Fibroblast of skin of abdomen (primary cell): ENCODE results near the gene NEUROD1. TPM values are rescaled to one million over a fixed set of nuclear protein-coding genes. Genes with fewer than 3 reads are reported as not detected.
"Not testable (repeated sequence)": the region's sequence is repeated elsewhere in the genome, so short reads cannot be mapped to it uniquely, and the experiment has no call there.

Source experiments
- DNase-seq: peaks from one replicate; pipeline ENCODE4 v3.0.0-alpha.2; 2013
- polyA plus RNA-seq, 2 experiments: library from polyadenylated mRNA; unstranded; fragments of 120-200 nt; gene quantifications; one replicate each; pipeline ENCODE4 v1.2.1, GENCODE V29; 2013; ENCODE audit not compliant: insufficient read length in 2 of 2

Gene NEUROD1
- polyA plus RNA-seq (2013, experiment 1 of 2; ENCODE audit: insufficient read length) = not detected
- not detected for polyA plus RNA-seq (2013, experiment 2 of 2; ENCODE audit: insufficient read length)

DNA sequence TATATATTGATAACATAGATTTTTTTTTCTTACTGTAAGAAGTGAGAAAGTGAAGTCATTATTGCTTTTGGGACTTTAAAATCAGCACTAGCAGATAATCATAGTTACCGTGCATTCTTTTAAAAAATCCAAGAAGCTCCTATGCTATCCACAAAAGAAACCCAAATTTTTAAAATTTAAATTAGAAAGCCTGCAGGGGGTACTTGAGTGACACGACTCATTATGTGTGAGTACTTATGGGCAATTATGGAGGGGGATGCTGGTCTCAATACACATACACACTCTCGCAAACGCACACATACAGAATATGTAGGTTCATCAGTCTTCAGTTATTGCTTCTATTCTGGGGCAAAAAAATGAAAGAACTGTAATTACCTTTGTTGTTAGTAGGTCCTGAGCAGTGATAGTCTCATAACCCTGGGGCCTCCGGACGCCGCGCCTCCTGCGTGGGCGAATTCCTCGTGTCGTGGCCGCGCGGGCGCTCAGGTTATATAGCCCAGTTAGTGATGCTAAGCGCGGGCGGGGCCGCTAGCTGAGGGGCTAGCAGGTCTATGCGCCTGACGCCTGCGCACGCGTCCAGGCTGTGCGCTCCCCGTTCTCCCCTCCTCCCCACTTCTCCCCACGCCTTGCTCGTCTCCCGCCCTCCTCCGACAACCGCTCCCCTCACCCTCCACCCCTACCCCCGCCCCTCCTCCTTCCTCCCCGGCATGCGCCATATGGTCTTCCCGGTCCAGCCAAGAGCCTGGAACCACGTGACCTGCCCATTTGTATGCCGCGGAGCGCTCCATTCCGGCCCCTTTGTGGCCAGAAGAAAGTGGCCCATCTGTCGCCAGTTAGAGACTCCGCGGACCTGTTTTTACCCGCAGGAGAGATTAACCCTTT, at the start of gene NEUROD1:
Gene NEUROD1, minus strand, starts transcription at position 463 of the 882 bp plus-strand sequence. CDS start 1,657 bp downstream, outside the sequence.
- DNase-seq = no peak

DNA sequence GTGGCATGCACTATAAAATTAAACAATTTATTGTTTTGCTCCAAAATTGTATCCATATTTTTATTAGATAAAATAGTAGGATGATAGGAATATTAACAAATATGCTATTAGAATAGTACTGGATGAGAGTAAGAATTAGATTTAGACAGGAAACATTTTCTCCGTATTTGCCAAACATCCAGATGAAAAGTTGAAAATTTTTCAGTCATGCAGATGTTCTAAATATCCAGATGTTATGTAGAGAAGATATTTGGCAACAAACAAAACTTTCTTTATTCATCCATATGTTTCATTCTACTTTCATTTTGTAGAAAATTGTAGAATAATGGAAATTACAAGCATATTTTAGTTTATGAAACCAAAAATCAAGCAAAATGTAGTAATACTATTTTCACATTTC, 45.2 kb upstream of the NEUROD1 start:
- DNase-seq = no peak

DNA sequence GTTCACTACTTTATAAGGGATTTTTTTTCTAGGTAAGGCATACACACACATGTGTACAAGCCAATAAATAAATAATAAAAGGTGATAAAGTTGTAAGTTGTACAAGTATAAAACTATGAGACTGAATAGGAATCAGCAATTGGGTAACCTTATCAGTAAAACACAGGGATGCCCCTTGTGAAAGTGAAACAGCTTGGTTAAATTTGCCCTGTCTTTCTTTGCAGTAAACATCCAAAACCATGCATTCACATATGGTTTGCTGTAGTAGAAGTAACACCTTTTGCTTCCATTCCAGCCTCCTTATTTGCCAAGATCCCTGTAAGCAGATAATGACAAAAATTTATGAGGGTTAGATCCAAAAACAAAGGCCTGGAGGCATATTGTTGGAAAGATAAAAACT, 44.3 kb upstream of the NEUROD1 start:
- no peak for DNase-seq

DNA sequence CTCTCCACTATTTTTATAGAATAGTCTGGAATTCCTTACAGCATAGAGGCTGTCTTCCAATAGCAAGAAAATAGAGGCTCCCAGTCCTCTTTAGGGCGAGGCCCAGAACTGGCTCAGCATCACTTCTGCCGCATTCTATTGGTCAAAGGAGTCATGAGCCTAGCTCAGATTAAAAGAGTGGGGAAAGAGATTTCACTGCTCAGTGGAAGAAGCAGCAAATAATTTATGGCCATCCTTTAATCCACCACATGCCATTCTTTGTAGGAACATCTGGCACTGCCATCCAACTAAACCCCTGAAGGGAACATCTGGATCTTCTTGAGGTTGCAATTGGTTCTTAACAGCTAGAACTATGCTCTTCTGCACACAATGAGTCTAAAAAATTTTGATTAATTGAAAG, 43.4 kb upstream of the NEUROD1 start:
- peak; percentile 10 for DNase-seq

DNA sequence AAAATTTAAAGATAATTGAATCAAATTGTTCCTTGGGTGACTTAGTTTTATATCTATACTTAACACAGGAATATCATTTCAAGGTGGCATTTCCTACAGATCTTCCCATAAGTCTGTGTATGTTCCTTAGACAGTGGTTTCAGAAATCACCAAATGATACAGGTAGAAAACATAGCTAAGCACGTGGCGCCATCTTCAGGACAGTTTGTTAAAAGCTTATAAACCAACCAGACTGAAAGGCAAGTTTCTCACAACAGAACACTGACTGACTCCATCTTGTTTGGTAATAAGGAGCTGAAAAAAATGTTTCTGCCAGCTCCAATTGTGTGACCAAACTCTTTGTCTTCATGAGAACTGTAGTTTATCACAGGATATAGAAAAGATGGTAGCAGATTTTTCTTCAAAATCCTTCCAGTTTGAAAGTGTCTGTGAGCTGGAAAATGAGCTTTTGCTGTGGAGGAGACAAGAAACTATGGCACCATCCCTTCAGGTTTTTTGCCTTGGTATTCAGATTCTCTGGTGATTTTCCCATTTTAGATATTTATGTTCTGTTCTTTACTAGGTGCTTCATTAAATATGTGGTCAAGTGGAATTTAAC, 34.8 kb upstream of the NEUROD1 start:
- DNase-seq = peak; percentile 69

DNA sequence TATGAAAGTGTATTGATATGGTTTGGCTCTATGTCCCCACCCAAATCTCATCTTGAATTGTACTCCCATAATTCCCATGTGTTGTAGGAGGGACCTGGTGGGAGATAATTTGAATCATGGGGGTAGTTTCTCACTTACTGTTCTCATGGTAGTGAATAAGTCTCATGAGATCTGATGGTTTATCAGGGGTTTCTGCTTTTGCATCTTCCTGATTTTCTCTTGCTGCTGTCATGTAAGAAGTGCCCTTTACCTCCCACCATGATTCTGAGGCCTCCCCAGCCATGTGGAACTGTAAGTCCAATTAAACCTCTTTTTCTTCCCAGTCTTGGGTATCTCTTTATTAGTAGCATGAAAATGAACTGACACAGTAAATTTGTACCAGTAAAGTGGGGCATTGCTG, 30.7 kb upstream of the NEUROD1 start:
- DNase-seq = not testable (repeated sequence)

DNA sequence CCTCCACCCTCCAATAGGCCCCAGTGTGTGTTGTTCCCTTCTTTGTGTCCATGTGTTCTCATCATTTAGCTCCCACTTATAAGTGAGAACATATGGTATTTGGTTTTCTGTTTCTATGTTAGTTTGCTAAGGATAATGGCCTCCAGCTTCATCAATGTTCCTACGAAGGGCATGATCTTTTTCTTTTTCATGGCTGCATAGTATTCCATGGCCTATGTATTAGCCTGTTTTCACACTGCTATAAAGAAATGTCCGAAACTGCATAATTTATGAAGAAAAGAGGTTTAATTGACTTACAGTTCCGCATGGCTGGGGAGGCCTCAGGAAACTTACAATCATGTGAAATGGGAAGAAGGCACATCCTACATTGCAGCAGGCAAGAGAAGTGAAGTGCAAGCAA, 22.2 kb upstream of the NEUROD1 start:
- not testable (repeated sequence) for DNase-seq

DNA sequence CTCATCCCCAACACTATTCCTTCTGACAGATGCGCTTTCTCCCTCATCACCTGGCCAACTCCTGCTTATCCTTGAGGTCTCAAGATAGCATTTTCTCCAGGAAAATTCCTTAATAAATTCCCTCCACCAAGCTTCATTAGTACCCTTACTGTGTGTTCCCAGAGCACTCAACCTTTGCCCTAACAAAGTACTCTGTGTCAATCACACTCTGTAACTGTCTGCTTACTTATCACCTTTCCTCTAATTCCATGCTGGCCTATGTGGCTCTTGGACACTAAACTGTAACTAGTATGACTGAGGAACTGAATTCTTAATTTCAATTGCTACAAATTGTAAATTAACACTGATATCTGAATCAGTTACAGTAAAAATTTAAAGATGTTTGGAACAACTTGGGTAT, 17.9 kb upstream of the NEUROD1 start:
- no peak for DNase-seq

DNA sequence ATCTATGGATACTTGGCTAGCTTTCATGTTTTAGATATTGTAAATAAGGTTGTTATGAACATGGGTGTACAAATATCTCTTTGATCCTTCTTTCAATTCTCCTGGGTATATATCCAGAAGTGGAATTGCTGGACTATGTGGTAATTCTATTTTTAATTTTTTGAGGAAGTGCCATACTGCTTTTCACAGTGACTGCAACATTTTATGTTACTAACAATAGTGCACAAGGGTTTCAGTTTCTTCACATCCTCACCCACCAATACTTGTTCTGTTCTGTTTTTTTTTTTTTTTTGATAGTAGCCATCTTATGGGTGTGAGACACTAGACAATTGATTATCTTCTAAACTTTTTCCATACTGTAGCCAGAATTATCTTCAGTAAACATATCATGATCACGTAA, 17.3 kb upstream of the NEUROD1 start:
- no peak for DNase-seq

DNA sequence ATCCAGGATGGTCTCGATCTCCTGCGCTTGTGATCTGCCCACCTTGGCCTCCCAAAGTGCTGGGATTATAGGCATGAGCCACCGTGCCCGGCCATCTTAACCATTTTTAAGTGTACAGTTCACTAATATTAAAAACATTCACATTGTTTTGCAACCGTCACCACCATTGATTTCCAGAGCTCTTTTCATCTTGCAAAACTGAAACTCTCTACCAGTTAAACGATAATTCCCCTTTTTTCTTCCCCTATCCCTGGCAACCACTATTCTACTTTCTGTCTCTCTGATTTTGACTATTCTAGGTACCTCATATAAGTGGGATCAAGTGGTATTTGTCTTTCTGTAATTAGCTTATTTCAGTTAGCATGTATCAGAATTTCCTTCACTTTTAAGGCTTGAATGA, 16.8 kb upstream of the NEUROD1 start:
- no peak for DNase-seq

DNA sequence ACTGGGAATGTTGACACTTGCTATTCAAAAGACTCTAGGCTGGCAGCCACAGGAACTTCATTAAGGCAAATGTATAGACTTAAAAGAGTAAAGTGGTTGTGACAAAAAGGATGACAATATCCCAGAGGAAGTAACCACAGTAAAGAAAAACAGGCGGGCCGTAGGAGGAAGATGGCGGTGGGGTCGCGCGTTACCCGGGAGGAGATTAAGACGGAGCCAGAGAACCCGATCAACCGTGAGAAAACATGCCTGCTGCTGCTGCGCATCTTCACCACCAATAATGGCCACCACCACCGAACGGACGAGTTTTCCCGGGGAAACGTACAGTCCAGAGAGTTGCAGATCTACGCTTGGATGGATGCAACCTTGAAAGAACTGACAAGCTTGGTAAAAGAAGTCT, 14.0 kb upstream of the NEUROD1 start:
- DNase-seq = no peak

DNA sequence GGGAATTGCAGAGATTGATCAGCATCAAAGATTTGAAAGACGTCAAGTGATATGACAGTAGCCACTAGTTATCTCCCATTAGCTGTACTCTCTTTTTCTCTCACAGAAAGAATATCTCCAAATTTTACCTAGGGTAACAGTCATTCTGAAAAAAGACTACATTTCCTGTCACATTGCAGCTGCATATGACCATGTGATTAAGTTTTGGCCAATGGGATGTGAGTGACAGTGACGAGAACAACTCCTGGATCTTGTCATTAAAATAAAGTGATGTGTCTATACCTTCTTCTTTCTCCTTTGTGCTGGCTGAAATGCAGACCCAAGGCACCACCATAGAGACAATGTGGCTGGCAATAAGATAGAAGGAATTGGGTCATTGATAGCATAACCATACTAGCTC, 10.5 kb upstream of the NEUROD1 start:
- no peak for DNase-seq

DNA sequence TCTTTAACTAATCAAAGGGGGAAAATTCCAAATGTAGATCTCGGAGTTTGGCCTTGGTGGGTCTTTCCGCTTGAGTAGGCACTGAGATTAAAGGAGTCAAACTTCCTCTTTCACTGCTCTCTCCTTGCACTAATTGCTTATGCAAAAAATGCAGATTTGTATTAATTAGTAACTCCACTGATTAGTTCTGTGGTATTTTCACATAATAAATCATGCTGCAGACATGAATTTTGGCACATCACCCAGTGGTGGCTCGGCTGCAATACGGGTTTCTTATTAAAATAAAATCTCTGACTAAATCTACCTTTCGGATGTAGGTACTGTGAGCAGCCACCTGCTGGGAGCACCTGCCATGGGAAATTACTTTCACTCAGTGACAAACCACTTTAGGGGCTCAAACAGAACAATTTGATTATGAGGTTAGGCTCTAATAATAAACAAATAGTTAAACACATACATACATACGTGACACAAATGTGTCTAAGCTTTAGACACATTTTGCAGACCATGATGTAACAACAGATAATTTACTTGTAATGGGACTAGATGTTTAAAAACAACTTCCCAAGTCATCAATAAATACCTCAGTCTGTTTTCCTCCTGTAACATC, 6.4 kb upstream of the NEUROD1 start:
- DNase-seq = no peak

DNA sequence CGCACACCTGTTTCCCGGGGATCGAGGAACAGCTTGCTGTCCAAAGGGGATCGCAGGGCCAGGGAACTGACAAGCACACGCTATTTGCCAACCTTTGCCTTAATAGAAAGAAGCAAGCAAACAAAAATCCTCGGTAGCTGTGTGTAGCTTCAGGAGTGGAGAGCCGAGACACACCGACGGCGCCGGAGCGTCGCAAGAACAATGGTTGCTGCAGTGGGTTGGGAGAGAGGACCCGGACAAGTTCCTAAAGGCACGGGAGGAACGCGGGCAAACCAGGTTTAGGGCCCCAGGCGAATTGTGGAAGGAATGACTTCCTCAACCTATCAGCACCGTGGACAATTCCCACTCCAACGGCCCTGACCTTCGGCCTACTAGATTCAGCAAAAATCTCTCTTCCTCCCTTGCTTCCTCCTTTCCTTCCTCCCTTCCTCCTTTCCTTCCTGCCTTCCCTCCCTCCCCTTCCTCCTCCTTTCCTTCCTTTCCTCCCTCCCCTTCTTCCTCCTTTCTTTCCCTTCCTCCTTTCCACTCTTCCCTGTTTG, 4.9 kb upstream of the NEUROD1 start:
- DNase-seq = peak; percentile 6

DNA sequence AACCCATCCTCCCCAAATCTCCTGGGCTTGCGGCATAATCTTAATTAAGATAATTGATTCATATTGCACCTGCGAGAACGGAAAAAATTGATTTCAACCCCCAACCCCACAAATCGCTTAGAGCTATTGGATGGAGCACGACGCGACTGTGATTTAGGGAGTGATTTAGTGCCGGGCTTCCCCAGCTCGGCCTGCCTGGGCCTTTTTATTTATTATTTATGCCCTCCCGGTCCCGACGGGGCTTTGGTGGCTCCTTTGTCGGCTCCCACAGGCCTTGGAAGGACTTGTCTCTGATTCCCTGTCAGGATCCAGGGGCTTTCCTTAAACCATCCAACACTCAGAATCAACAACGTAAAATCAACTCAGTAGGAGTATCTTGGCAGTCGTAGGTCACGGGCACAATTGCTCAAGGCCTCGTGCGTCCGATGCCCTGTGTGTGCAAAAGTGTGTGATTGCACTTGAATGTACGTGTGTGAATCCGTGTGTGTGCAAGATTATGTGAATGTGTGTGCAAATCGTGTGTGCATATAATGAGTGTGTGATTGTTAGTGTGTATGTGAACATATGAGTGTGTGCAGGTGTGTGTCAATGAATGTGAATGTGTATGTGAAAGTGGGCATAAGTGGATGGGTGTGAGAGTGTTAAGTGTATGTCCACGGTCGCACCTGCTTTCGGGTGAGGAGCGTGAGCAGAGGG, 4.3 kb upstream of the NEUROD1 start:
- no peak for DNase-seq

DNA sequence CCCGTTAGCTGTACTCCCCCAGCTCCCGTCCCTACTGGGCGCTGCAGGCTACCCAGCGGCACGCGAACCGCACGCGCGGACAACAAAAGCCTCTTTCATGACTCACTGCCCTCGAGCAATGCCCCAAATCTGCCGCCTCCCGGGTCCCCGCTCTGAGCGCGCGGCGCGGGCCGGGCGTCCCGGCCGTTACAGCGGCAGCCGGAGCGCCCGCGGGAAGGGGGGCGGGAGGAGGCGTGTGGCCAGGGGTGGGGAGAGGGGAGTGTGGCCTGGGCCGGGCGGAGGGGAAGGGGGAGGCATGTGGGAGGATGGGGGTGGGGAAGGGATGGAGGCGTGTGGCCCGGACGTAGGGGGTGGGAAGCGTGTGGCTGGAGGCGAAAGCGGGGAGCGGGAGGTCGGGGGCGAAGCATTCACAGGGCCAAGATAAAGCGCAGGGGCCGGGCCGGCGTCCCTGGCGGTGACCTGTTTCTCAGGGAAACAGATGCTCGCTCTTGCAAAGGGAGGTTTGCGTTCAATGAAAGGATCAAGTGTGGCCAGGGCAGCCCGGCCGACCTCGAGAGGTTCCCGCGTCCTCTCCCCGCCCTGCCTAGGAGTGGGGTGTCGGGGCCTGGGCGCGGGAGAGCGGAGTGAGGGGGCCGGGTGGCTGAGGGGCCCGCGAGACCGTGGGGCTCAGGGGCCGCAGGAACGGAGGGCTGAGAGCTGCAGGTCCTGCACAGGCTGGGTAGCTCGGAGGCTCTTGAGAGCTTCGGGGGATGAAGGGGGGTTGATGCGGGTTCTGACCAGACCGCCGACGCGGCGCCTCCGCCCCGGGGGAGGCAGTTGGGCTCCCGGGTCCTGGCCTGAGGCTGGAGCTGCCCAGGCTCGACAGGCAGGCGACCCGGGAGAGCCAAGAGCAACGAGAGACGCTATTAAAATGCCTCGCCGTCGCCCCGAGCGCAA, 3.5 kb upstream of the NEUROD1 start:
- DNase-seq = peak; percentile 12

DNA sequence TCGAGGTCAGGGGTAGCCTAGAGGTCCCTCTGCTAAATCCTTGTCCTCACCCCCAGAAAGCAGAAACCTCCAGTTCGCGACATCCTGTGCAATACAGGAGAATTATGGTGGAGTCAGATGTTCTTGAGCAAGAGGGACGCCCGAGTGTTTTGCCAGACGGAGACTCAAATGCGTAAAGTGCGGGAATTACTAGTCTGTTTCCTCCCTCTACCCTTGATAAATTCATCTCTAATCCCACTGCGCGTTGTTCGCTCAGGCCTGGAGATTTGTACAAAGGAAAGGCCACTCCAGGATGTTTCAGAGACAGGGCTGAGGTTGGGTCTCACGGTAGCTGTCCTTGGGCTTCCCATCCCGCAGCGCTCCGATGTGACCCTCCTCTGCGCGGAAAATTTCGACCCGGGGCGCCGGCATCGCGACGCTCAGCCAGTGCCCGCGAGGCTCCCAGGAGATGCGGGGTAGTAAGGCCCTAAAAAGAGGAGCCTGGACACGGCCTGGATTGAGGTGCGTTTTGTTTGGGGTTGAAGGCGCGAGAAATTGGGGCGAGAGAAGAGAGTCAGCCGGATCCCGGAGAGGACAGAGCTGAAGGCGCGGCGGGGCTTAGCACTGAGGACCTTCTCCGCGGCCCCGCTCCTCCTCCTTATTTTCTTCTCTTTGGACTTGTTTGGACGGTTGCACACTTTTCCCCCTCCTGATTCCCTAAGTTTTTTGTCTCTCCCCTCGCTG, 2.6 kb upstream of the NEUROD1 start:
- DNase-seq = no peak

DNA sequence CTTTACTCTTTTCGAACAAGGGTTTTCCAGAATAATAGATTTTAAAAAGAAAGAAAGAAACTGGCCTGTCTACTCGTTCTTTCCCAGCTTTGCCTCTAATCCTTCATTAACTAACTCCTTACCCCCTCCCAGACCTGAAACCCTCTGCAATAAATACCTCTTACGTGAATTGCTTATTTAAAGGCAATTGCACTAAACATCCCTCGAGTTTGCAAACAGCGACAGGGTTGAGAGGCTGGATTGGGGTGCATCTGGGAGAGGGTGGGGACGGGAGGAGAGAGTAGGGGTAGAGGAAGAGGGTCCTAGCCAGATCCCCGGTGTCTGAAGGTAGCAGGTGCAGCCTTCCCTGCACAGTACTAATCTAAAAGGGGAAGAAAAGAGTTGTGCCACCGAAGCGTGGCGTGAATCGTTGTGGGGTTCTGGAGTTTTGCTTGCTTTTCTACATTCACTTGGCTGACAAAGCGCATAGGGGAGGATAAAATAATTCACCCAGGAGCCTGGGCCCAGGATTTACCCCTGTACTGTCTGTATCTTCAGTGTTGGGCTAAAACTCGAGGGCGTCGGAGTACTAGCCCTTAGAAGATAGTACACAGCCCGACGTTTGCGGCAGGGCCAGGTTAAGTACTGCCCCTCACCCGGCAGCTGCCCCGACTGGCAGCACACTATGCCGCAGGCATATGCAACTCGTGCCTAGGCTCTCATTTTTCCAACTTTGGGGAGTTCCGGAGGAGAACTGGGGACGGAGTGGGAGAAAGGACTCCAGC, 1.9 kb upstream of the NEUROD1 start:
- no peak for DNase-seq

DNA sequence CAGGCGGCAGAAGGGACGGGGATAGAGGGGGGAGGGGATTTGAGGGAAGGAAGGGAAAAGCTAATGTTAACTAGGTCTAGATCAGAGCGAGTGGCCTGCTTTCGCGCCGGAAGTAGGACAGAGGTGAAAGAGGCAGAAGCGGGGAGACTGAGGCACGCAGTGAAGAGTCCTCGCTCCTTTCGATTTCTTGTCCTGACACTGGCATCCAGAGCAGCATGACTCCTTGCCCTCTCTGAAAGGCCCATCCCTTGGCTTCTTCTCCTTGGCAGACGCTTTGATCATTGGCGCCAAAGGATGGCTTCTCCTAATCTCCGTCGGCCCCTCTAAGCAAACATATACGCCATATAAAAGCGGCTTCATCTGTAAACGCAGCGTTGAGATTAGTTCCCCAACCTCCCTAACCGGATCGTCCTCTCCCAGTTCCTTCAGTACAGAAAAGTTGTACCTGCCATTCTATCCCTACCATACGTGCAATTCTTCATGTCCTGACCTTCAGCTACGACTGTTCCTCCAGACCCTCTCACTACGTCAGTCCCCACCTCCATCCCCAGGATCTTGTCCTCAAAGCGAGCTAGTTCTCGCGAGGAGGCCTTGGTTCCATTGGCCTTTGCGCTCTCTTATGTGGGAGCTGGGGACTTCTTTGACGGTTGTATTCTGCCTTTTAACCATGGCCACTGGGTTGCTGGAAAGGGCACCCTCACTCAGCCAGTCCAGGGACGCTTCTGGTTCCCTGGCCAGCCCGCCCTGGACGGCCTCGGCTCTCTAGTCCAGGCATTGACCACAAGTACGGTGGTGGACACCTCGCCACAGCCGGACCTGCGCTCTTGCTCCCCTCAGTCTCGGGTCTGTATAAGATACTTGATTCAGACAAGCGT, 857 bp upstream of the NEUROD1 start:
- DNase-seq = no peak
